GM18505 (cell line): ENCODE measurements around the gene TRIM44.

Experiments
- ATAC-seq: cut with Tn5 transposase; IDR thresholded peaks from one replicate; pipeline ENCODE4 v1.9.1; 2021; ENCODE audit not compliant: unreplicated experiment
- POLR2A ChIP-seq: IDR thresholded peaks from 4 replicates; pipeline ENCODE4 v1.6.1; 2011; ENCODE audit warnings: borderline replicate concordance; ENCODE audit not compliant: insufficient read depth, insufficient read length; ENCODE audit errors: extremely low read depth

The TRIM44 gene

GRCh38 chr11:35779409-35779808 lies 116.8 kb downstream of the TRIM44 start:
- no peak for ATAC-seq
- no peak for TF ChIP-seq POLR2A

DNA sequence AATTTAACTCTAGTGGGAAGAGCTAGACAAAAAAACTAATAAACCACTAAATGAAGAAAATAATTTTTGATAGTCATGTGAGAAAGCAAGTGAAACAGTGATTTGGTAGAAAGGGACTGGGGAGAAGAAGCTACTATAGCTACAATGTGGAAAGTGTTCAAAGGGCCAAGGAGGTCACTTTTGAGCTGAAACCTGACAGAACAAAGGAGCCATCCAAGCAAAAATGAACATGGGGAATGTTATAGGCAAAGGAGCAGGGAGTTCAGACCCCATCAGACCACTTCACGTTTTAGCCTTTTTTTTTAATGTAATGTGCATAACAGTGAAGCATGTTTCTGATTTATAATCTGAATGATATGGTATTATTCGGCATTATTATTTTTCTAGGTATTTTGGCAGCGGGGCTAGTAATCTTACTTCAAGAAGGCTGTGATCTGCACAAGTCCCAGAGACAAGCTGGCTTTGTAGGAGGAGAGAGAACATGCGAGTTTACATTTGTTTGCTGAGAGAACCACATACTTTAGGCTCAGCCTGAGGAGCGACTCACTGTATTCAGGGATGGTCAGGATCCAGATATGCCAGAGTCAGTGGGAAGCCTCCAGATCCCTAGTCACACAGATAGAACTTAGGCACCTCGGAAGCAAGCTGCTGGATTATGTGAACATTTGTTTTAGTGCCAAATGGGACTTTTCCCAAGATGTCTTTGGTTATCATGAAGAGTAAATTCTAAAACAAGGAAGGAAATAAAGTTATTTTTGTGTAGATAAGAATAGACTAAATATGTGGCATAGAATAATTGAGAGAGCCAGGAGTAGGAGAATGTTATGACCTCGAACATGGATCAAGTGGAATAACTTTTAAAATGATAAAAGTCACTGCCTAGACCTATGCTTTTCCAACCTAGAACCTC lies 118.6 kb downstream of the TRIM44 start:
- no peak for ATAC-seq
- no peak for TF ChIP-seq POLR2A

DNA sequence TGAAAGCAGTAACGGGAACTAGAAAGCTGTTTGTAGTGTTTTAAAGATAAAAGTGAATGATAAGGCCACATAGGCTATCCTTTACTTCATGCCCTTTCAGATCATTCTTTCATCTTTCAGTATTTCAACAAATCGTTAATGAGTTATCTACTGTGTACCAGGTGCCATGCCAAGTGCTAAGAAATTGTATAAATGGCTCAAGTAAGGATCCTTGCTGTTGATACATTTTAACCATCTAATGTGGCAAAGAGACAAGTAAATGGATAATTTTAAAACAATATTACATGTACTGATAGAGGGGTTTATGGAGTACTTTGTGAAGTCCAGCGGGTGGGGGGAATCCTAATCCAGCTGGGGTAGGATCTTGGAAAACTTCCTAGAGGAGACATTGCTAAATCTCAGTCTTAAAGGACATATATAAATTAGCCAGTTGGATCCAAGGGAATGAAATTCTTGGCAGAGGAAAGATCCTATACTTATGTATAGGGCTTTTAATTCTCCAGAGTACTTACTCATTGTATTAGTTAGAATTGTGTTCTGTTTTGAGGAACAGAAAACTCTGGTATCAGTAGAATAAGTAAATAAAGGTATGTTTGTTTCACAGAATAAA lies 119.4 kb downstream of the TRIM44 start:
- no peak for ATAC-seq
- no peak for TF ChIP-seq POLR2A

- no peak for TF ChIP-seq POLR2A
- no peak for ATAC-seq
These were observed 121.2 kb downstream of the TRIM44 start for GRCh38 chr11:35783809-35784208.

DNA sequence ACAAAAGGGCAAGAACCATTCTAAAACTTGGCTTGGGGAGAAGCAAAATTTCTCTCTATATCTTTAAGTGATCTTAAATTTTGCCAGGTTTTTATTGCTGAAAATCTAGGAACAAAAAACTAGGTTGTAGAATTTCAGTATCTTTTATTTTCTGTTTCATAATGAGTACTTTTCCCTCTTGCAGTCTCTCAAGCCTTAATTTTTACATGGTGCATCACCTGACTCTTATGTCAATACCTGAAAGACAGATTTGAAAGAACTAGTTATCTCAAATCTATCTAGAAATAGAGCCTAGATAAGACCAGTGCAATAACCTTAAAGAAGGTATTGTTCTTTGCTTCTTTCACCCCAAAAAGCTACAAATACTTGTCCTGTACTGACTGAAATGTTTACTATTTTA lies 122.1 kb downstream of the TRIM44 start:
- ATAC-seq = peak; percentile 53
- no peak for TF ChIP-seq POLR2A

DNA sequence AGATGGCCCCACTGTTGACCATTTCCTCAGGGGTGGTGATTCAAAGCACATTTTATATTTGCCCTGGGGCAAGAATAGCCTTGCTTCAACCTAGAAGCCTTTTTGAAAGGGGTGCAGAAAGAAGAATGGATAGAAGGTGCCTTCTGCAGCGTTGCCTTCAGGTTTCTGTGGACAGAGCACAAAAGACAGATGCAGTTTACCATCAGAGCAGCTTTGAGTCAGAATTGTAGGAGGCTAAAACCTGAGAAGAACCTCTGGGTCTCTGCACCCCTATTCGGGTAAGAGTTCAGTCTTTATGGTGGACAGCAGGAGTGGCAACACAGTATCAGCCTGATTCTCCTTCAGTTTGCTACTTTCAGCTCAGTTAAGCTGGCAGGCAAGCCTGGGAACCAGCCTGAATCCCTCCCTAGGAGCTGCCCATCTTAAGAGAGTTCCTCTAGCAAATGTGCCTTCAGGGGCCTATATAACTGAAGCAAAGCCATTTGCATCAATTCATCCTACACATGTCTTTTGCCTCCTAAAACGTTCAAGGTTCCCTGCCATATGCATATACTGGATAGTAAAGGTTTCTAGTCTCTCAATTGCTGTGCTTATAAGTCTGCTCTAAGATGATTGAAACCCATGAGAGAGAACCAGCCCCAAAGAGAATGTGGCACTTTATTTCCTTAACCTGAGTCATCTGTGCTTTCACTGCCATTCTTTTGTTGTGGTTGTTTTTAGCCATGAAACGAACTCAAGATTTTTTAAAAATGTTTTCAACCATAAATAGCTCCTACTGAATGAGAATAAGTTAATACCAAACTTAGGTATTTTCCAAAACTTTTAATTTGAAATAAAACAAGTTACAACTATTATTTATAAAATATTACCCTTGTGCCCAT lies 123.0 kb downstream of the TRIM44 start:
- no peak for TF ChIP-seq POLR2A
- ATAC-seq = peak; percentile 55

DNA sequence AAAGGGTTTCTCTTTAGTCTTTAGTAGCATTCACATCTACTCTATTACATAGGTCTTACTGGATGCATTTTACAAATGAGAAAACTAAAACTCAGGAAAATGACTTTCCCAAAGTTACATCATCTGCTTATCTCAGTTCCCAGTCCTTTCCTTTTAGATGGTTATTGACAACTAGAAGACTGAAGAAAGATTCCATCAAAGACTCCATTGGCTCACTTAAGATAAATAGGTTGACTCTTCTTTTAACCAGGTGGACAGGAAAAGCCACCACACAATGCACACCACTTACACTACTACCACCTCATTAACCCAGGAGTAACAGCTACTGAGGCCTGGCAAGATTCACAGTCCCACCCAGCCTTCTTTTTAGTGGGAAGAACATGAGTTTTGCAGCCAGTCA lies 123.6 kb downstream of the TRIM44 start:
- no peak for TF ChIP-seq POLR2A
- ATAC-seq = no peak

- TF ChIP-seq POLR2A = no peak
- ATAC-seq = no peak
These were observed 124.5 kb downstream of the TRIM44 start for GRCh38 chr11:35787013-35787504.

GRCh38 chr11:35787626-35788025 lies 125.1 kb downstream of the TRIM44 start:
- TF ChIP-seq POLR2A = no peak
- ATAC-seq = no peak

- TF ChIP-seq POLR2A = no peak
- no peak for ATAC-seq
These were observed 128.7 kb downstream of the TRIM44 start for GRCh38 chr11:35791088-35791958.

DNA sequence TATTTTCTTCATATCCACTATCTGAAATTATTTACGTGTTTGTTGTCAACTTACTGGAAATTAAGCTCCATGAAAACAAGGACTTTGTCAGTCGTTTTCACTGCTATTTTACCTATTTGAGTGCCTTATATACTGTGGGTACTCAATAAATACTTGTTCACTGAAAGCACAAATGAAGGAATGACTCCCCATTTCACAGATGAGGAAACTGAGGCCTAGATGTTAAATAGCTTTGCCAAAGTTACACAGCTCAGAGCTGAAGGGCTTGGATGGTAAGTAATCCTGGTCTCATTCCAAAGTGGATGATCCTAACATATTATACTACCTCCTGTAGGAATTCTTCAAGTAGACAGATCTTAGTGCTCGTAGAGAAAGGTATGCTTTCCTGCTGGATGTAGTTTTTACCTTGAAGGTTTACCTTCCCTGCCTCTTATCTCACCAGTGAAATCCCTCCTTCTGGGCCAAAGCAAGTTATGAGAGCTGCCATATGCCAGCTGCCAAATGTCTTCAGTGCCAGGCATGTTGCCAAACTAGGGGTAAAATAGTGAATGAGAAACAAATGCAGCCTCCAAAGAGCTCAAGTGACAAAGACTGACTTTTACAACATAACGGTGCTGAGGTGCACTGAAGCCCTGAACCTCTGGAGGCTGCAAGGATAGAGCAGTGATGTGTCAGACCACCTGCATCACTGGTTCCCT lies 129.7 kb downstream of the TRIM44 start:
- no peak for ATAC-seq
- TF ChIP-seq POLR2A = no peak

GRCh38 chr11:35792846-35793192 lies 130.2 kb downstream of the TRIM44 start:
- ATAC-seq = no peak

More at GRCh38 chr11:35792846-35793192, 130.2 kb downstream of the TRIM44 start:
- no peak for TF ChIP-seq POLR2A
